Measurements from ENCODE around the gene LPAR1.

- TF ChIP-seq CTCF (IDR thresholded peaks at IDR 0.05) (no peak), POLR2AphosphoS5 (IDR thresholded peaks at IDR 0.05; ENCODE audit: low read depth, low read length) (no peak), TCF7L2 (IDR thresholded peaks at IDR 0.05; ENCODE audit: low read depth, low read length) (no peak), SIN3A (IDR thresholded peaks at IDR 0.05; ENCODE audit: borderline replicate concordance, insufficient read depth, low read depth, low read length) (no peak)
Observed at GRCh38 chr9:110979636-110980035, 58.6 kb downstream of the LPAR1 start.

Data from Panc1 (cell line).